HUES64 (cell line): ENCODE results near the gene TMEM81. TPM values are rescaled to one million over a fixed set of nuclear protein-coding genes. Genes with fewer than 3 reads are reported as not detected.

ENCODE experiments used
- H3K27ac ChIP-seq: 2 replicates; pipeline ENCODE4 v1.7.0; 2013; ENCODE audit warnings: low read depth, low read length, inconsistent platforms
- H3K27me3 ChIP-seq: 2 replicates; pipeline ENCODE4 v1.6.1; 2013; ENCODE audit warnings: mild to moderate bottlenecking, low read length; ENCODE audit not compliant: insufficient read depth
- H3K36me3 ChIP-seq: 2 replicates; pipeline ENCODE4 v1.6.1; 2013; ENCODE audit warnings: mild to moderate bottlenecking, low read length; ENCODE audit not compliant: insufficient read depth
- H3K4me1 ChIP-seq: 2 replicates; pipeline ENCODE4 v1.6.1; 2013; ENCODE audit warnings: mild to moderate bottlenecking, low read length, moderate library complexity; ENCODE audit not compliant: insufficient read depth
- H3K4me3 ChIP-seq: 2 replicates; pipeline ENCODE4 v1.5.1; 2013; ENCODE audit warnings: mild to moderate bottlenecking, low read length, moderate library complexity
- H3K9ac ChIP-seq: 2 replicates; pipeline ENCODE4 v1.6.1; 2013; ENCODE audit warnings: mild to moderate bottlenecking, low read depth, low read length
- H3K9me3 ChIP-seq: 2 replicates; pipeline ENCODE4 v1.6.1; 2013; ENCODE audit warnings: low read depth, low read length; ENCODE audit not compliant: insufficient read depth
- WGBS: fragments of 150-250, 120-280 bp; methylation state at CpG from one replicate; pipeline ENCODE4 v1.1.7; 2013; ENCODE audit warnings: missing lambda C conversion rate; 5-methylcytosine and 5-hydroxymethylcytosine counted together
- polyA plus RNA-seq, 2 experiments: library from polyadenylated mRNA; stranded (reverse); fragments of 50-300 nt; gene quantifications; one replicate each; pipeline ENCODE4 v1.2.3, GENCODE V29; 2013

Gene TMEM81
- polyA plus RNA-seq (2013, experiment 1 of 2): 1.2 TPM
- polyA plus RNA-seq (2013, experiment 2 of 2): 1.5 TPM

GRCh38 chr1:205084360-205084759 is at the start of gene TMEM81:
TMEM81 (minus strand) TSS chr1:205084460; CDS start chr1:205084320, 140 bp downstream.
- 90% methylated on average over 2 of the region's 2 CpGs for WGBS
- H3K4me1 ChIP-seq: no peaks in the 10 kb centered on the region; the same call in 1 of the 2 replicates
- no peaks in the 10 kb centered on the region for H3K27me3 ChIP-seq
- H3K4me3 ChIP-seq: no peak within 1 kb of the TSS
- no peaks in the 10 kb centered on the region for H3K9me3 ChIP-seq
- H3K36me3 ChIP-seq: peaks cover 55% of the 10 kb centered on the region
- H3K9ac ChIP-seq: no peak within 1 kb of the TSS
- H3K27ac ChIP-seq: no peak within 1 kb of the TSS

- H3K9ac ChIP-seq: no peak overlapping the region
- H3K36me3 ChIP-seq: no peaks in the 10 kb centered on the region
- no peaks in the 10 kb centered on the region; the same call in 1 of the 2 replicates for H3K4me1 ChIP-seq
- H3K4me3 ChIP-seq: no peak overlapping the region
- H3K27me3 ChIP-seq: no peaks in the 10 kb centered on the region
- peaks cover under 1% of the 10 kb centered on the region; the same call in 1 of the 2 replicates for H3K9me3 ChIP-seq
- 91% methylated on average over 1 of the region's 1 CpG for whole genome bisulfite sequencing
- H3K27ac ChIP-seq: no peak overlapping the region
These were observed 49.0 kb upstream of the TMEM81 start for GRCh38 chr1:205133287-205133686.

GRCh38 chr1:205129447-205130029 is 45.3 kb upstream of the TMEM81 start:
- H3K9ac ChIP-seq: no peak overlapping the region
- no peaks in the 10 kb centered on the region for H3K36me3 ChIP-seq
- no peak overlapping the region for H3K4me3 ChIP-seq
- WGBS: 89% methylated on average over 4 of the region's 4 CpGs
- no peaks in the 10 kb centered on the region for H3K9me3 ChIP-seq
- no peaks in the 10 kb centered on the region for H3K27me3 ChIP-seq
- H3K27ac ChIP-seq: no peak overlapping the region
- no peaks in the 10 kb centered on the region for H3K4me1 ChIP-seq

GRCh38 chr1:205128050-205128449 is 43.8 kb upstream of the TMEM81 start:
- WGBS: 84% methylated on average over 2 of the region's 2 CpGs
- Histone ChIP-seq H3K4me3 (no peak overlapping the region), H3K9me3 (no peaks in the 10 kb centered on the region)

GRCh38 chr1:205127646-205128045 is 43.4 kb upstream of the TMEM81 start:
- Histone ChIP-seq H3K27ac (no peak overlapping the region), H3K9ac (no peak overlapping the region), H3K4me3 (no peak overlapping the region), H3K36me3 (no peaks in the 10 kb centered on the region), H3K4me1 (0 out of 2 replicates have a peak, but pooled peaks cover 2% of the 10 kb centered on the region), H3K27me3 (no peaks in the 10 kb centered on the region), H3K9me3 (no peaks in the 10 kb centered on the region)
- 92% methylated on average over 3 of the region's 3 CpGs for WGBS

More at GRCh38 chr1:205128050-205128449, 43.8 kb upstream of the TMEM81 start:
- H3K4me1 ChIP-seq: no peaks in the 10 kb centered on the region
- no peak overlapping the region for H3K9ac ChIP-seq
- no peak overlapping the region for H3K27ac ChIP-seq
- H3K36me3 ChIP-seq: no peaks in the 10 kb centered on the region
- no peaks in the 10 kb centered on the region for H3K27me3 ChIP-seq

GRCh38 chr1:205124726-205125125 is 40.5 kb upstream of the TMEM81 start:
- Histone ChIP-seq H3K27me3 (no peaks in the 10 kb centered on the region), H3K4me3 (no peak overlapping the region), H3K9me3 (no peaks in the 10 kb centered on the region), H3K27ac (no peak overlapping the region), H3K4me1 (peaks cover 8% of the 10 kb centered on the region; the same call in 1 of the 2 replicates), H3K9ac (no peak overlapping the region), H3K36me3 (no peaks in the 10 kb centered on the region)
- WGBS: 91% methylated on average over 5 of the region's 7 CpGs

- WGBS: 58% methylated on average over 8 of the region's 9 CpGs
- H3K4me1 ChIP-seq: peaks cover 8% of the 10 kb centered on the region; the same call in 1 of the 2 replicates
- H3K9ac ChIP-seq: peak overlapping the region; percentile 85
- no peaks in the 10 kb centered on the region for H3K9me3 ChIP-seq
- peak overlapping the region; percentile 80 for H3K4me3 ChIP-seq
- H3K27ac ChIP-seq: peak overlapping the region; percentile 87
- H3K27me3 ChIP-seq: no peaks in the 10 kb centered on the region
- peaks cover 5% of the 10 kb centered on the region; the same call in 1 of the 2 replicates for H3K36me3 ChIP-seq
These were observed 38.2 kb upstream of the TMEM81 start for GRCh38 chr1:205122489-205122882.

GRCh38 chr1:205121660-205122488 is 37.6 kb upstream of the TMEM81 start, which contains the start of gene RBBP5:
RBBP5 (minus strand) TSS chr1:205121978; CDS start chr1:205121873, 105 bp downstream.
- Histone ChIP-seq H3K27ac (peak within 1 kb of the TSS; percentile 87), H3K27me3 (no peaks in the 10 kb centered on the region), H3K9me3 (no peaks in the 10 kb centered on the region), H3K4me1 (peaks cover 8% of the 10 kb centered on the region; the same call in 1 of the 2 replicates), H3K9ac (peak within 1 kb of the TSS; percentile 85), H3K4me3 (peak within 1 kb of the TSS; percentile 80), H3K36me3 (peaks cover 5% of the 10 kb centered on the region; the same call in 1 of the 2 replicates)
- WGBS: under 1% methylated on average over 46 of the region's 46 CpGs

GRCh38 chr1:205118752-205119151 is 34.5 kb upstream of the TMEM81 start:
- no peaks in the 10 kb centered on the region for H3K27me3 ChIP-seq
- H3K9me3 ChIP-seq: no peaks in the 10 kb centered on the region
- H3K9ac ChIP-seq: no peak overlapping the region
- H3K4me1 ChIP-seq: peaks cover 8% of the 10 kb centered on the region; the same call in 1 of the 2 replicates
- H3K36me3 ChIP-seq: peaks cover 22% of the 10 kb centered on the region
- 96% methylated on average over 2 of the region's 2 CpGs for WGBS
- no peak overlapping the region for H3K27ac ChIP-seq
- H3K4me3 ChIP-seq: no peak overlapping the region

- H3K27ac ChIP-seq: no peak overlapping the region
- no peaks in the 10 kb centered on the region for H3K27me3 ChIP-seq
- no peaks in the 10 kb centered on the region for H3K9me3 ChIP-seq
- H3K4me3 ChIP-seq: no peak overlapping the region
- H3K4me1 ChIP-seq: no peaks in the 10 kb centered on the region
- H3K36me3 ChIP-seq: peaks cover 66% of the 10 kb centered on the region
- H3K9ac ChIP-seq: no peak overlapping the region
These were observed 27.1 kb upstream of the TMEM81 start for GRCh38 chr1:205111354-205111753.

- Histone ChIP-seq H3K4me3 (no peak overlapping the region), H3K4me1 (no peaks in the 10 kb centered on the region), H3K9me3 (no peaks in the 10 kb centered on the region), H3K27ac (no peak overlapping the region), H3K27me3 (no peaks in the 10 kb centered on the region), H3K36me3 (peaks cover 74% of the 10 kb centered on the region), H3K9ac (no peak overlapping the region)
- 95% methylated on average over 5 of the region's 5 CpGs for WGBS
These were observed 25.5 kb upstream of the TMEM81 start for GRCh38 chr1:205109711-205110110.
